K562 (cell line): ENCODE results near the gene ATP6V0A1. TPM values are rescaled to one million over a fixed set of nuclear protein-coding genes. Genes with fewer than 3 reads are reported as not detected.
A peak's percentile ranks its signal among the peaks of the same experiment; 100 is the strongest.

Source experiments
- TEAD4 ChIP-seq, 2 experiments: sonication (generic) in 1 of 2; formaldehyde crosslinking in 1 of 2; IDR thresholded peaks; 2 replicates each; pipeline versions ENCODE4 v1.6.1 to v1.8.0; 2012 to 2022; ENCODE audit warnings: borderline replicate concordance in 1 of 2, inconsistent platforms in 1 of 2, low read length in 1 of 2, mild to moderate bottlenecking in 1 of 2, missing genetic modification reagents in 1 of 2
- ZNF318 ChIP-seq, 2 experiments: fragments of 450-650 bp; IDR thresholded peaks; 2 replicates each; pipeline ENCODE4 v1.6.1; 2016; ENCODE audit warnings: mild to moderate bottlenecking in 2 of 2, borderline replicate concordance in 1 of 2, low read depth in 1 of 2, moderate library complexity in 1 of 2
- polyA plus RNA-seq, 8 experiments: library from polyadenylated mRNA; depleted of rRNA in 4 of 8; stranded (reverse) in 5 of 8; unstranded in 3 of 8; fragments of >200 nt; fragmentation: Nextera tagmentation in 2 of 8; fragmentation: Illumina TruSeq in 1 of 8; extraction: Ambion mirVana in 2 of 8; extraction: Trizol in 1 of 8; gene quantifications; 2 replicates each; pipeline versions ENCODE4 v1.2.1 to v1.2.3, GENCODE V29; 2011 to 2014; ENCODE audit warnings: inconsistent platforms in 1 of 8, missing spikeins in 1 of 8
- total RNA-seq, 7 experiments: library from RNA; depleted of rRNA in 6 of 7; stranded (reverse); fragments of >200 nt in 6 of 7; fragmentation: Illumina TruSeq in 2 of 7; extraction: Trizol in 2 of 7; gene quantifications; 2 replicates each; pipeline versions ENCODE4 v1.2.1 to v1.2.3, GENCODE V29; 2011 to 2021; ENCODE audit warnings: low replicate concordance in 1 of 7

ATP6V0A1 gene
- total and polyA plus RNA-seq, 9 of the 15 experiments (the other 6 are each of a cell fraction or from before 2014, with no cell fraction given), result 11.8 to 158 (median 75.5) TPM

- TF ChIP-seq ZNF318 (IDR thresholded peaks at IDR 0.05; ENCODE audit: borderline replicate concordance in 1 of 2, low read depth in 1 of 2) (no peak), TEAD4 (IDR thresholded peaks at IDR 0.05; ENCODE audit: low read length) (peak; percentile 56; the same call in 1 of the 2 replicates), TEAD4 (CRISPR knock-in tag; IDR thresholded peaks at IDR 0.05; ENCODE audit: borderline replicate concordance) (no peak)
Measured at GRCh38 chr17:42517516-42517915, 58.8 kb downstream of the ATP6V0A1 start (continued).
